T47D (cell line): ENCODE measurements around the gene PPM1B.

Source experiments
- DNase-seq, 2 experiments: peaks; one replicate each; pipeline versions ENCODE4 v3.0.0 to v3.0.0-alpha.2; 2011 to 2012; ENCODE audit warnings: low read depth in 1 of 2, low spot score in 1 of 2
- JUND ChIP-seq: IDR thresholded peaks from 2 replicates; pipeline ENCODE4 v1.6.1; 2012; ENCODE audit warnings: low read depth
- in situ Hi-C: cut with HindIII; loops from 2 replicates; pipeline ENCODE4 v1.10.0; 2016; ENCODE audit warnings: low sequenced_read_pairs, low pct_unique_long_range_greater_than_20kb

The PPM1B gene

GRCh38 chr2:44280869-44281268 is 112.2 kb downstream of the PPM1B start:
- no peak for TF ChIP-seq JUND
- in situ Hi-C loops: no loop called here
- no peak for DNase-seq
